ENCODE measurements around the gene SGTA. TPM values are rescaled to one million over a fixed set of nuclear protein-coding genes. Genes with fewer than 3 reads are reported as not detected.

SGTA gene
- total and polyA plus RNA-seq, 9 of the 15 experiments (the other 6 are each of a cell fraction or from before 2014, with no cell fraction given) = 1.4 to 110 (median 49.9) TPM

DNA sequence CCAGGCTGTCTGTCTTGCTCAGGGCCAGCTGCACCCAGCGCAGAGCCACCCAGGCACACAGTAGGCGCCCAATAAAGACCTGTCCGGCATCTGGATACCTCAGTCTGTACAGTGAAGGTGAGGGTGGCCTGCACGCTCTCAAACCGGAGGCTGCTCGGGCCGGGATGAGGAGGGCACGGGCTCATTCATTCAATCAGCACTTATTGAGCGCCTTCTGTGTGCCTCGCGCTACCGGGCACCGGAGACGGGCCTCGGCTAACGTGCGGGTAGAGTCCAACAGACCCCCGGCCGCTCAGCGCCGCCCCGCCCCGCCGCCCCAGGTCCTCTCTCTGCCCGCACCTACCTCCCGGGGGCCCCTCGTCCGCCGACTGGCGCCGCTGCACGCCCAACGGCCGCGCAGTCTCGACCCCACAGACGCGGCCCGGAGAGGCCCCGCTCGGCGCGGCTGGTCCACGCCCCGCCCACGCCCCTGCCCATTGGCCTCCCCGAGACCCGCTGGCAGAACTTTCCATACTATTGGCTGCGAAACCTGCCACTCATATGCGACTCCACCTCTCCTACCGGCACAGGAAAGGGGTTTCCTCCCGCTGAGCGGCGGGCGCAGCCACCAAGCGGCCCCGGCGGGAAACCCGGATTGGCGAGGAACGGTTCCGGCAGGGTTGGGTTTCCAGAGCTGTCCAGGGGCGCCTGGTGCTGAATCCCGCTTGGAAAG is 43.3 kb downstream of the SGTA start, which contains the start of gene SLC39A3 (continued):
- no peak for TF ChIP-seq PCBP2 (IDR thresholded peaks at IDR 0.05; ENCODE audit: low read depth, low read length, poor library complexity, severe bottlenecking)
- TF ChIP-seq HNRNPUL1 (IDR thresholded peaks at IDR 0.05; ENCODE audit: low read length) = no peak
- no peak for TF ChIP-seq STAT5B (CRISPR knock-in tag; IDR thresholded peaks at IDR 0.05)
- peak; percentile 60 for TF ChIP-seq JUND (IDR thresholded peaks at IDR 0.05; ENCODE audit: borderline replicate concordance, low read depth, low read length)
- peak; percentile 44; the same call in 1 of the 3 replicates for TF ChIP-seq JUND (tag; IDR thresholded peaks at IDR 0.05; ENCODE audit: borderline replicate concordance, low read depth, low read length)
- no peak for TF ChIP-seq MCM5 (IDR thresholded peaks at IDR 0.05; ENCODE audit: low read depth)
- TF ChIP-seq ETS1 (conservative IDR thresholded peaks at IDR 0.05; ENCODE audit: control insufficient read depth, low read depth, low read length) = peak; percentile 89
- TF ChIP-seq TEAD1 (CRISPR knock-in tag; IDR thresholded peaks at IDR 0.05) = peak; percentile 63 to 82; a peak in 3 of 4 replicates
- TF ChIP-seq PATZ1 (CRISPR knock-in tag; IDR thresholded peaks at IDR 0.05; ENCODE audit: borderline replicate concordance) = no peak
- TF ChIP-seq BDP1 (IDR thresholded peaks at IDR 0.05; ENCODE audit: insufficient read depth, insufficient read length) = no peak
- TF ChIP-seq ZNF24 (IDR thresholded peaks at IDR 0.05) = peak; percentile 76
- TF ChIP-seq HSF4 (CRISPR knock-in tag; IDR thresholded peaks at IDR 0.05; ENCODE audit: borderline replicate concordance) = no peak
- TF ChIP-seq FOXA3 (CRISPR knock-in tag; conservative IDR thresholded peaks at IDR 0.05 in 1 of 2, IDR thresholded peaks at IDR 0.05 in 1 of 2) = 0 out of 4 replicates have a peak, but pooled peaks of 1 of the 2 experiments have one; percentile 1
- 0 out of 2 replicates have a peak, but pooled peaks have one; percentile 44 for TF ChIP-seq TCFL5 (CRISPR knock-in tag; conservative IDR thresholded peaks at IDR 0.05)
- no peak for TF ChIP-seq ZNF764 (CRISPR knock-in tag; IDR thresholded peaks at IDR 0.05; ENCODE audit: low read depth)
- TF ChIP-seq, protein P1, sequence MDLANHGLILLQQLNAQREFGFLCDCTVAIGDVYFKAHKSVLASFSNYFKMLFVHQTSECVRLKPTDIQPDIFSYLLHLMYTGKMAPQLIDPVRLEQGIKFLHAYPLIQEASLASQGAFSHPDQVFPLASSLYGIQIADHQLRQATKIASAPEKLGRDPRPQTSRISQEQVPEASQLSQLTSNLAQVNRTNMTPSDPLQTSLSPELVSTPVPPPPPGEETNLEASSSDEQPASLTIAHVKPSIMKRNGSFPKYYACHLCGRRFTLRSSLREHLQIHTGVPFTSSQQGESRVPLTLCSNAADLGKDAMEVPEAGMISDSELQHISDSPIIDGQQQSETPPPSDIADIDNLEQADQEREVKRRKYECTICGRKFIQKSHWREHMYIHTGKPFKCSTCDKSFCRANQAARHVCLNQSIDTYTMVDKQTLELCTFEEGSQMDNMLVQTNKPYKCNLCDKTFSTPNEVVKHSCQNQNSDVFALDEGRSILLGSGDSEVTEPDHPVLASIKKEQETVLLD (IDR thresholded peaks at IDR 0.05) = peak; percentile 62; the same call in 1 of the 2 replicates
- no peak for TF ChIP-seq ZNF830 (CRISPR knock-in tag; IDR thresholded peaks at IDR 0.05)
- TF ChIP-seq RBM39 (optimal IDR thresholded peaks at IDR 0.05; ENCODE audit: low read depth, low read length) = no peak
- TF ChIP-seq, protein P2, sequence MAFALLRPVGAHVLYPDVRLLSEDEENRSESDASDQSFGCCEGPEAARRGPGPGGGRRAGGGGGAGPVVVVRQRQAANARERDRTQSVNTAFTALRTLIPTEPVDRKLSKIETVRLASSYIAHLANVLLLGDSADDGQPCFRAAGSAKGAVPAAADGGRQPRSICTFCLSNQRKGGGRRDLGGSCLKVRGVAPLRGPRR (CRISPR knock-in tag; IDR thresholded peaks at IDR 0.05) = peak; percentile 62; the same call in 1 of the 2 replicates
- peak; percentile 34 for TF ChIP-seq ETV1 (tag; conservative IDR thresholded peaks at IDR 0.05; ENCODE audit: low read depth)
- no peak for TF ChIP-seq ETS2 (tag; IDR thresholded peaks at IDR 0.05; ENCODE audit: borderline replicate concordance, poor library complexity, severe bottlenecking)
- peak; percentile 97 for TF ChIP-seq RB1 (IDR thresholded peaks at IDR 0.05; ENCODE audit: low read depth)
- peak; percentile 47 for TF ChIP-seq ZNF384 (IDR thresholded peaks at IDR 0.05; ENCODE audit: low read depth, low read length)
- TF ChIP-seq ZNF589 (CRISPR knock-in tag; IDR thresholded peaks at IDR 0.05; ENCODE audit: low read depth) = peak; percentile 80

Data from K562 (cell line).